Measurements from ENCODE around the gene TMEM53. TPM values are rescaled to one million over a fixed set of nuclear protein-coding genes. Genes with fewer than 3 reads are reported as not detected.

TMEM53 gene
- total RNA-seq, 1 experiment from 2014 or later, result 9.0 TPM

GRCh38 chr1:44650159-44650831 is 24.0 kb downstream of the TMEM53 start:
- DNase-seq, result peak; percentile 80
- H3K27me3 ChIP-seq (ENCODE audit: control insufficient read depth, insufficient read depth, low read length), result no peaks in the 10 kb centered on the region
- H3K36me3 ChIP-seq (replicated peaks; ENCODE audit: control insufficient read depth, insufficient read depth, low read length), result peaks cover 21% of the 10 kb centered on the region
- no peak overlapping the region for H3K4me3 ChIP-seq (ENCODE audit: insufficient read depth, low read depth, low read length)

- H3K27me3 ChIP-seq (ENCODE audit: control insufficient read depth, insufficient read depth, low read length), result no peaks in the 10 kb centered on the region
- DNase-seq, result no peak
- peaks cover 24% of the 10 kb centered on the region for H3K36me3 ChIP-seq (replicated peaks; ENCODE audit: control insufficient read depth, insufficient read depth, low read length)
- no peak overlapping the region for H3K4me3 ChIP-seq (ENCODE audit: insufficient read depth, low read depth, low read length)
These were observed 24.5 kb downstream of the TMEM53 start for GRCh38 chr1:44649788-44650158.

- Histone ChIP-seq H3K36me3 (replicated peaks; ENCODE audit: control insufficient read depth, insufficient read depth, low read length) (peaks cover 30% of the 10 kb centered on the region), H3K27me3 (ENCODE audit: control insufficient read depth, insufficient read depth, low read length) (no peaks in the 10 kb centered on the region), H3K4me3 (ENCODE audit: insufficient read depth, low read depth, low read length) (no peak overlapping the region)
- DNase-seq, result peak; percentile 28
These were observed 25.6 kb downstream of the TMEM53 start for GRCh38 chr1:44648529-44649250.

GRCh38 chr1:44647896-44648295 is 26.4 kb downstream of the TMEM53 start:
- DNase-seq, result no peak
- no peaks in the 10 kb centered on the region for H3K27me3 ChIP-seq (ENCODE audit: control insufficient read depth, insufficient read depth, low read length)
- no peak overlapping the region for H3K4me3 ChIP-seq (ENCODE audit: insufficient read depth, low read depth, low read length)
- H3K36me3 ChIP-seq (replicated peaks; ENCODE audit: control insufficient read depth, insufficient read depth, low read length), result peaks cover 38% of the 10 kb centered on the region

GRCh38 chr1:44646261-44647110 is 27.8 kb downstream of the TMEM53 start:
- no peak for DNase-seq
- peaks cover 49% of the 10 kb centered on the region for H3K36me3 ChIP-seq (replicated peaks; ENCODE audit: control insufficient read depth, insufficient read depth, low read length)
- H3K27me3 ChIP-seq (ENCODE audit: control insufficient read depth, insufficient read depth, low read length), result no peaks in the 10 kb centered on the region
- H3K4me3 ChIP-seq (ENCODE audit: insufficient read depth, low read depth, low read length), result no peak overlapping the region

- no peak overlapping the region for H3K4me3 ChIP-seq (ENCODE audit: insufficient read depth, low read depth, low read length)
- peaks cover 51% of the 10 kb centered on the region for H3K36me3 ChIP-seq (replicated peaks; ENCODE audit: control insufficient read depth, insufficient read depth, low read length)
- DNase-seq, result no peak
- no peaks in the 10 kb centered on the region for H3K27me3 ChIP-seq (ENCODE audit: control insufficient read depth, insufficient read depth, low read length)
These were observed 28.6 kb downstream of the TMEM53 start for GRCh38 chr1:44645476-44646244.

- Histone ChIP-seq H3K36me3 (replicated peaks; ENCODE audit: control insufficient read depth, insufficient read depth, low read length) (peaks cover 52% of the 10 kb centered on the region), H3K4me3 (ENCODE audit: insufficient read depth, low read depth, low read length) (no peak overlapping the region), H3K27me3 (ENCODE audit: control insufficient read depth, insufficient read depth, low read length) (no peaks in the 10 kb centered on the region)
- no peak for DNase-seq
These were observed 29.5 kb downstream of the TMEM53 start for GRCh38 chr1:44644806-44645205.

GRCh38 chr1:44643721-44644334 is 30.5 kb downstream of the TMEM53 start:
- no peak overlapping the region for H3K4me3 ChIP-seq (ENCODE audit: insufficient read depth, low read depth, low read length)
- no peak for DNase-seq
- H3K27me3 ChIP-seq (ENCODE audit: control insufficient read depth, insufficient read depth, low read length), result no peaks in the 10 kb centered on the region
- peaks cover 55% of the 10 kb centered on the region for H3K36me3 ChIP-seq (replicated peaks; ENCODE audit: control insufficient read depth, insufficient read depth, low read length)

GRCh38 chr1:44642925-44643324 is 31.4 kb downstream of the TMEM53 start:
- Histone ChIP-seq H3K36me3 (replicated peaks; ENCODE audit: control insufficient read depth, insufficient read depth, low read length) (peaks cover 61% of the 10 kb centered on the region), H3K4me3 (ENCODE audit: insufficient read depth, low read depth, low read length) (no peak overlapping the region), H3K27me3 (ENCODE audit: control insufficient read depth, insufficient read depth, low read length) (no peaks in the 10 kb centered on the region)
- no peak for DNase-seq

- H3K4me3 ChIP-seq (ENCODE audit: insufficient read depth, low read depth, low read length), result no peak overlapping the region
- no peaks in the 10 kb centered on the region for H3K27me3 ChIP-seq (ENCODE audit: control insufficient read depth, insufficient read depth, low read length)
- peaks cover 63% of the 10 kb centered on the region for H3K36me3 ChIP-seq (replicated peaks; ENCODE audit: control insufficient read depth, insufficient read depth, low read length)
- DNase-seq, result no peak
These were observed 32.0 kb downstream of the TMEM53 start for GRCh38 chr1:44642255-44642654.

- H3K27me3 ChIP-seq (ENCODE audit: control insufficient read depth, insufficient read depth, low read length), result no peaks in the 10 kb centered on the region
- peaks cover 69% of the 10 kb centered on the region for H3K36me3 ChIP-seq (replicated peaks; ENCODE audit: control insufficient read depth, insufficient read depth, low read length)
- no peak overlapping the region for H3K4me3 ChIP-seq (ENCODE audit: insufficient read depth, low read depth, low read length)
- DNase-seq, result no peak
These were observed 32.9 kb downstream of the TMEM53 start for GRCh38 chr1:44641126-44642102.

- no peak overlapping the region for H3K4me3 ChIP-seq (ENCODE audit: insufficient read depth, low read depth, low read length)
- peaks cover 74% of the 10 kb centered on the region for H3K36me3 ChIP-seq (replicated peaks; ENCODE audit: control insufficient read depth, insufficient read depth, low read length)
- DNase-seq, result no peak
- no peaks in the 10 kb centered on the region for H3K27me3 ChIP-seq (ENCODE audit: control insufficient read depth, insufficient read depth, low read length)
These were observed 34.0 kb downstream of the TMEM53 start for GRCh38 chr1:44640200-44640853.

All from H7 (cell line).